Suppressor macrophage (primary cell): Measurements from ENCODE around the gene LYRM4.

ENCODE experiments used
- DNase-seq, 4 experiments: peaks; one replicate each; pipeline ENCODE4 v3.0.0-alpha.2; 2020 to 2022

Gene LYRM4

DNA sequence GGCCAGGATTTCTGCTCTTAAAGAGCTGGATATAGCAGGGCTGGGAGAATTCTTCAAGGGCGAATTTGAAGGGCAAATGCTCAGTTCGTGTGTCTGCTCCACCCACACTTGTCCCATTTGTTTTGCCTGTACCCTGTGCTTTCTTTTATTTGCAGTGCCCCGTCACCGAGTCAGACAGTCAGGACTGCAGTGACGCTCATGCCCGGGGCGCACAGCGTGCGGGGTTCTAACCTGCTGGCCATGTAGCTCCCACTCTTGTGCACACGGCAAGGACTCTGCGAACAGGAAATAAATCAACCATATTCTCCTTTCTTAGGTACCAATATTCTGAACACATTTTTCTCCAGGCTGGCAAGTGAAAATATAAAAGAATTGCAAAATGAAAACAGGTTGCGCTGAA is 17.7 kb downstream of the LYRM4 start:
- DNase-seq: no peak

DNA sequence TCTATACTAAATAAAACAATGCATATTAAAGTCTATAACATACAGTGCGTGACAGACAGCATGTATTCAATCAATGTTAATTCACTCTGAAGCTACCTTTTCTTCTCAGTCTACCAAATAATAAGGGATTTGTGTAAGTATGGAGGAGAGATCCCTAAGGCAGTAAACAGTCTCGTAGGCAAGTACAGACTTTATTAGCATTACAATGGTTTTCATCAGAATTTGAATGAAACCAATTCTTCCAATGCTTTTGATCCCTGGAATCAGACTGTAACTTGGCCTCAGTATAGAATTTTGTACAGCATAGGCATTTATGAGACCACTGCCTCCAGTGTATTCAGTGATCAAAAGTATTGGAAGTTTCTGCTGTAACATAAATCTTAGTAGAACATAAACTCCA is 19.5 kb downstream of the LYRM4 start:
- DNase-seq: no peak

DNA sequence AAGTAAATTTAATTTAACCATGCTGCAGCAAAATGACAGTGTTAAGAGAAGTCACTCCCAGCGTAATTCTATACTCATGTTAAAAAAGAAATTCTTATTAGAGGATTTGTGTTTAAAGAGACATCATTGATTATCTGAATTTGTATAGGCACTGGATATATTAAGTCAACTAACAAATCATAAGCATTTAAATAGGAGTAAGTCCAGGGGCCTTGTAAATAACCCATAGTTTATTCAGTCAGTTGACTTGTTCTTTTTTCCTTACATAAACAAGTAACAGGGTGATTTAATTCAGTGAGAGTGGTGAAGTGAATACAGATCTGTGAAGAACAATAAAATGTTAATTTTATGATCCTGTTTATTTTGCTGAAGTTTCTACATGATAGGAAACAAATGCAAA is 22.4 kb downstream of the LYRM4 start:
- DNase-seq: no peak

DNA sequence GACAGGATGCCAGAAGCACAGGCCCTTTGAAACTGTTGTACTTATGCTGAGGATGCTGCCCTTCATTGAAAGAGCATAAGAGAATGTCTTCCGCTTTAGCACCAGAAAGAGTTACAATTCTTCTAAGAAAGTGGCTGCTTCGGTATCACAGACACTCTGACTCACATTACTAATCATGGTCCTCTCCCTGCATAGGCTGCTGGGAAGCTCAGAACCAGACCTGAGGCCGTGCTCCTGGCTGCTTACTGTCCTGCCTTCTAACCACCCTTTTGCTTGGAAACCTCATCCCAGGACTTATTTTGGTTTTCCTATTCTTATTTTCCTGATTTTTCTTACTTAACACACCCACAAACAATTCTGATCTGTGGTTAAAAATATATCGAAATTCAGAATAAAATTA is 22.9 kb downstream of the LYRM4 start:
- no peak for DNase-seq

DNA sequence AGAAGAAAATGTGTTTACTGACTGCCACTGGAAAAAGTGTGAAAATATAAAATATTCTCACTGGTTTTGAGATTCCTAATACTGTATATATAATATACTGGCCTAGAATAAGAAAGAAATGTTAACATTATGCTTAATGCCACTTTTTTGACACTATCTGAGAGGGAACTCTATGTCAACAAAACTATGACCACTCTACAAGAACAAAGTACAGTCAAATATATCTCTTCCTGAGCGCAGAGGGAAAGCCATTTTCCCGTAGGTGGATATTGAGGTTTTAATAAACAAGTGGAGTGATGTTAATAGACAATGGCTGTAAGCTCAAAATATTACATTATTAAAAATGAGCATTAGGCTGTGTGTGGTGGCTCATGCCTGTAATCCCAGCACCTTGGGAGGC is 24.9 kb downstream of the LYRM4 start:
- DNase-seq: no peak

GRCh38 chr6:5234874-5235273 is 25.9 kb downstream of the LYRM4 start:
- DNase-seq: peak; percentile 42 to 69 (median 65)

- no peak for DNase-seq
These were observed 29.5 kb downstream of the LYRM4 start for GRCh38 chr6:5231289-5231688.

- DNase-seq: peak; percentile 19 to 46 (median 30)
These were observed 30.7 kb downstream of the LYRM4 start for GRCh38 chr6:5230081-5230480.

- no peak for DNase-seq
These were observed 31.4 kb downstream of the LYRM4 start for GRCh38 chr6:5229356-5229755.

DNA sequence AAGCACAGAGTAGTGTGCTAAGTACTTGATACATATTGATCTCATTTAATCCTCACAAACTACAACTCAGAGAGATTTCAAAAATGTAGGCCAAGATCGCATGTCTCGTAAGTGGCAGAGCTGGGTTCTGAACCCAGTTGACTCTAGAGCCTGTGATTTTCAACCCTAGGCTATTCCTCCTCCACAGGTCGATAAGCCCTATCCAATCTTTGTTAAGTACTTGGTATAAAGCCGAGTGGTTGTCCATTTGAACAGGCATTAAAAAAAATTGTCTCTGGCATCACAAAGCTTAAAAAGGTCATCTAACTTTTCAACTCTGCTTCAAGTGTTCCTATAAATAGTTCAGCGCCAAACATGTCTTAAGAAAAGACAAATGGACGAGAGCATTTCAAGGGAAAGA is 37.4 kb downstream of the LYRM4 start:
- DNase-seq: no peak

DNA sequence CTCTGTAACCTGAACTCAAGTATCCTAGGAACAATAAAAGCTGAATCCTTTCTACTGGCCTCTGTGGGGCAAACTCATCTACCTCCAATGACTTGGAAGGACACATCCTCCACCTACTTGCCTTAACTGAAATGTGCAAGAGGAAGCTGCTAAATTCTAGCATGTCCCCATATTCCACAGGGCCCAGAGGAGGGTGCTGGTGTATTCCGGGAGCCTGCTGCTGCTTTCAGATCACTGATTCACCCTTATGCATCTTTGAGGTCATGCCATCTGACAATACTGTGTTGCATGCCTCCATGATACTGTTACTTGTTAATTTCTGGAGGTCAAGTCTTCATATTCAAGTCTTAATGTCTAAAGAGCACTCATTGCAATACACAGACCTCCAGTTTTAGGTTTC is 40.3 kb downstream of the LYRM4 start:
- DNase-seq: peak in 2 of 4 experiments; percentile 6 to 12

- DNase-seq: no peak
These were observed 41.6 kb downstream of the LYRM4 start for GRCh38 chr6:5219011-5219691.

DNA sequence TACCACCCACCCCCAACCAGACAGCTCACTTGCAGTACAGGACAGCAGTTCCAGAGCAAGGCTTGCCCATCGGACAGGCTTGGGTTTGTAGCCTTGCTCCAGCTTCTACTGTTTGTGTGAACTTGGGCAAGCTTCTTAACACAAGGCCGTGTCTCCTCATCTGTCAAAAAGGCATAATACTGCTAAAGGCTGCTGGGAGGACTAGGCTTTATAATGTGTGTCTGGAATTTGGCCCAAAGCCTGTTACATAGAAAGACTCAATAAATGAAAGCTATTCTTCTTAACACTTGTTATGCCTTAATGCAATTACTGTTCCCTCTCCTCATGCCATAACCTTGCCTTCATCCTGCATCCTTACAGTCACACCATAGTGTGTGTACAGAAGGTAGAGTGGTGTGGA is 43.4 kb downstream of the LYRM4 start:
- no peak for DNase-seq

GRCh38 chr6:5215799-5216198 is 45.0 kb downstream of the LYRM4 start:
- no peak for DNase-seq

DNA sequence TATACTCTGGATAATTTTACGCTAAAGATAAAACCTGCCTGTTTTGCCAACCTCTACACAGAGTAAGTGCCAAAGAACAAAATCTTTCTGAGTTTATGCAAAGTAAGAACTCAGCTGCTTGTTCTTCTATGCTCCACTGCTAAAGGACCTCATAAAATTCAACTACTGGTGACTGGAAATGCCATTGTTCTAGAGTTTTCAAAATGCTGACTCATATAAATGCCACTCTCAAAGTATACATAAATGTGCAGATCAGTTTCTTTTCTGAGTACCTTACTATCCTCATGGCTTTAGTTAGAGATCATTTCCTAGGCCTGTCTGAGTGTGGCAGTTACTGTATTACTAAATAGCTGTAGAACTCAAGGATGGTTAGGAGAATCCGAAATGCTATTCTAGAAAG is 45.6 kb downstream of the LYRM4 start:
- DNase-seq: no peak

DNA sequence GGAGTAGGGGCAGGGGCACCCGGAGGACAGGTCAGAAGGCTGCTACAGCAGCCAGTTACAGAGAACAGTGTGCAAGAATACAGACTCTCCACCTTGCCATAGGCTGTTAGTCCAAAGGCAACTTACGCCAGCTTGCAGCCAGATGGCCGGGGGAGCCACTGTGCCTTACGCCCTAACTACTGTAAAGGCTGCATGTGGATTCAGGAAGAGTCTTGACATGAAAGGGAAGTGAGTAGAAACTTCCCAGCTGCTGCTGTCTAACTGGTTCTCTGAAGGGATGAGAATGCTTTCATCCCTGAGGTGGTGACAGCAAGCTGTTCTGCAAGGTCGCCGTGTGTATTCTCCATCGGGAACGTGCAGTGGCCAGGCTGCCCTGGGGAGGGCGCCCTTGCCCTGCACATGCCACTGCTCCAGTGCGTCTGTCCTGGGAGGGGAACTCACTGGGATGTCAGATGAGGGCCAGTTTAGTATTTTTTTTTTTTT is 46.1 kb downstream of the LYRM4 start:
- DNase-seq: peak; percentile 42 to 68 (median 44)

- no peak for DNase-seq
These were observed 46.9 kb downstream of the LYRM4 start for GRCh38 chr6:5213836-5214235.

- no peak for DNase-seq
These were observed 49.3 kb downstream of the LYRM4 start for GRCh38 chr6:5211492-5211891.

- no peak for DNase-seq
These were observed 52.2 kb downstream of the LYRM4 start for GRCh38 chr6:5208471-5208971.

DNA sequence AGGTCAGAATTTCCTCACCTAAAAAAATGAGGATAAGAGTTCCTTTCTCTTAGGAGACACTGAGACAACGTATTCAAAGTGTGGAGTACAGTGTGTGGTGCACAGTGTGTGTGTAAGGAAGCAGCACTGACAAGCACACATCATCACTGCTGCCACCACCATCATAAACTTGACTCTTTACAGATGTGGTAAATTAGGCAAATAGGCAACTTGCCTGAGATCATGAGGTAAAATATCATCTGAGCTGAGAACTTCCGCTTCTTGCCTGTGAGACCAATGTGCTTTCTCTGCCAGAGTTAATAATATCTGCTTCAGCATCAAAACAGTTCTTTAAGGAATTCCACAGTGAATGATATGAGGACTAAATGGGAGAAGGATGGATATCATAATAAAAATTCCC is 52.7 kb downstream of the LYRM4 start:
- DNase-seq: no peak

- no peak for DNase-seq
These were observed 53.7 kb downstream of the LYRM4 start for GRCh38 chr6:5206920-5207561.

GRCh38 chr6:5205877-5206850 is 54.6 kb downstream of the LYRM4 start:
- DNase-seq: peak; percentile 65 to 85 (median 80)

- DNase-seq: no peak
These were observed 55.7 kb downstream of the LYRM4 start for GRCh38 chr6:5205035-5205507.
